Gastrocnemius medialis (tissue), 4 donors: ENCODE measurements around the gene CLDN16. TPM values are rescaled to one million over a fixed set of nuclear protein-coding genes. Genes with fewer than 3 reads are reported as not detected.

Experiments used
- ATAC-seq, 2 donors: fragments of 150-250 bp; one replicate each; pipeline ENCODE4 v1.9.1; 2016
- DNase-seq, 2 donors: peaks; one replicate each; pipeline ENCODE4 v3.0.0-alpha.2; 2019
- H3K27ac ChIP-seq, 4 donors: fragments of 200-600 bp; sonication (generic); 1 replicate in 1 of 4; 2 replicates in 3 of 4; pipeline ENCODE4 v1.5.1; 2016 to 2018; ENCODE audit warnings: mild to moderate bottlenecking in 2 of 4, moderate library complexity in 1 of 4
- H3K27me3 ChIP-seq, 3 donors: fragments of 200-600 bp; sonication (generic) in 2 of 3; 1 replicate in 1 of 3; 2 replicates in 2 of 3; pipeline versions ENCODE4 v1.5.1 to v1.6.0; 2016 to 2019; ENCODE audit warnings: mild to moderate bottlenecking in 1 of 3, moderate library complexity in 1 of 3
- H3K36me3 ChIP-seq, 2 donors: fragments of 200-600 bp; sonication (generic) in 1 of 2; one replicate each; pipeline ENCODE4 v1.5.1; 2017 to 2018
- H3K4me1 ChIP-seq, 2 donors: fragments of 200-600 bp; sonication (generic) in 1 of 2; one replicate each; pipeline ENCODE4 v1.5.1; 2016 to 2017; ENCODE audit warnings: mild to moderate bottlenecking in 2 of 2
- H3K4me3 ChIP-seq, 4 donors: fragments of 200-600 bp; sonication (generic) in 3 of 4; 1 replicate in 1 of 4; 2 replicates in 3 of 4; pipeline ENCODE4 v1.5.1; 2016 to 2019; ENCODE audit warnings: mild to moderate bottlenecking in 2 of 4
- H3K9me3 ChIP-seq, 3 donors: fragments of 200-600 bp; sonication (generic) in 2 of 3; 1 replicate in 1 of 3; 2 replicates in 2 of 3; pipeline ENCODE4 v1.5.1; 2016 to 2019
- CTCF ChIP-seq, 5 experiments: fragments of 450-650 bp in 3 of 5; fragments of 200-600 bp in 2 of 5; sonication (generic) in 2 of 5; IDR thresholded peaks in 4 of 5; conservative IDR thresholded peaks in 1 of 5; 1 replicate in 4 of 5; 2 replicates in 1 of 5; pipeline ENCODE4 v1.5.1; 2016 to 2019; ENCODE audit warnings: antibody characterized with exemption in 5 of 5, mild to moderate bottlenecking in 3 of 5, moderate library complexity in 3 of 5
- POLR2A ChIP-seq, 2 donors: fragments of 450-650 bp; IDR thresholded peaks; one replicate each; pipeline ENCODE4 v1.6.1; 2017; ENCODE audit warnings: antibody characterized with exemption in 2 of 2, mild to moderate bottlenecking in 2 of 2, moderate library complexity in 2 of 2
- in situ Hi-C, 4 donors: fragments of 200-750 bp; cut with MboI; loops; one replicate each; pipeline versions ENCODE4 v1.15.0 to v1.8.0; 2017; ENCODE audit warnings: low sequenced_read_pairs in 4 of 4
- intact Hi-C: fragments of 100-400 bp; cut with DNase I; formaldehyde crosslinking; loops from one replicate; pipeline ENCODE4 v1.15.1; 2023; ENCODE audit warnings: low total_unique reads
- total RNA-seq, 4 donors: library from RNA; depleted of rRNA; stranded (reverse); fragments of >200 nt; gene quantifications; one replicate each; pipeline versions ENCODE4 v1.1.0 to v1.2.3, GENCODE V29; 2016

CLDN16 gene
- total RNA-seq, 4 donors from 2014 or later, result not detected

- no peak for TF ChIP-seq CTCF (IDR thresholded peaks at IDR 0.05 in 4 of 5, conservative IDR thresholded peaks at IDR 0.05 in 1 of 5)
- no peak for TF ChIP-seq POLR2A (IDR thresholded peaks at IDR 0.05)
- Histone ChIP-seq H3K27ac (no peak overlapping the region), H3K4me1 (no peaks in the 10 kb centered on the region), H3K9me3 (no peaks in the 10 kb centered on the region), H3K36me3 (no peaks in the 10 kb centered on the region), H3K4me3 (no peak overlapping the region), H3K27me3 (no peaks in the 10 kb centered on the region)
- DNase-seq, result no peak
- no peak for ATAC-seq
- intact Hi-C loops, result no loop called here
- in situ Hi-C loops, result no loop called here
Observed at GRCh38 chr3:190446573-190447279, 58.8 kb downstream of the CLDN16 start.

- H3K4me3 ChIP-seq, result no peak overlapping the region
- no peaks in the 10 kb centered on the region for H3K4me1 ChIP-seq
- TF ChIP-seq CTCF (IDR thresholded peaks at IDR 0.05 in 4 of 5, conservative IDR thresholded peaks at IDR 0.05 in 1 of 5) (no peak), POLR2A (IDR thresholded peaks at IDR 0.05) (no peak)
- H3K27ac ChIP-seq, result no peak overlapping the region
- DNase-seq, result no peak
- H3K9me3 ChIP-seq, result no peaks in the 10 kb centered on the region
- in situ Hi-C loops, result no loop called here
- ATAC-seq, result no peak
- no peaks in the 10 kb centered on the region for H3K27me3 ChIP-seq
- intact Hi-C loops, result no loop called here
- no peaks in the 10 kb centered on the region for H3K36me3 ChIP-seq
Observed at GRCh38 chr3:190448256-190448655, 60.3 kb downstream of the CLDN16 start.

- Histone ChIP-seq H3K4me1 (no peaks in the 10 kb centered on the region), H3K27ac (no peak within 1 kb of the TSS), H3K9me3 (no peaks in the 10 kb centered on the region), H3K4me3 (no peak within 1 kb of the TSS), H3K36me3 (no peaks in the 10 kb centered on the region), H3K27me3 (no peaks in the 10 kb centered on the region)
- in situ Hi-C loops, result no loop called here
- intact Hi-C loops, result no loop called here
- no peak for TF ChIP-seq CTCF (IDR thresholded peaks at IDR 0.05 in 4 of 5, conservative IDR thresholded peaks at IDR 0.05 in 1 of 5)
- no peak for TF ChIP-seq POLR2A (IDR thresholded peaks at IDR 0.05)
- DNase-seq (no peak), ATAC-seq (no peak)
Observed at GRCh38 chr3:190449801-190450200, 61.8 kb downstream of the CLDN16 start, which contains the start of gene TMEM207. TMEM207 (minus strand) TSS chr3:190449901; CDS start chr3:190449809, 92 bp downstream.

GRCh38 chr3:190455828-190456227 is 67.9 kb downstream of the CLDN16 start:
- TF ChIP-seq CTCF (IDR thresholded peaks at IDR 0.05 in 4 of 5, conservative IDR thresholded peaks at IDR 0.05 in 1 of 5) (no peak), POLR2A (IDR thresholded peaks at IDR 0.05) (no peak)
- in situ Hi-C loops (no loop called here), intact Hi-C loops (no loop called here)
- DNase-seq, result no peak
- H3K9me3 ChIP-seq, result no peaks in the 10 kb centered on the region
- H3K36me3 ChIP-seq, result no peaks in the 10 kb centered on the region
- ATAC-seq, result no peak
- H3K4me3 ChIP-seq, result no peak overlapping the region
- H3K27ac ChIP-seq, result no peak overlapping the region
- H3K27me3 ChIP-seq, result no peaks in the 10 kb centered on the region
- no peaks in the 10 kb centered on the region for H3K4me1 ChIP-seq

GRCh38 chr3:190456770-190457169 is 68.8 kb downstream of the CLDN16 start:
- Histone ChIP-seq H3K36me3 (no peaks in the 10 kb centered on the region), H3K9me3 (no peaks in the 10 kb centered on the region), H3K27ac (no peak overlapping the region), H3K4me1 (no peaks in the 10 kb centered on the region), H3K27me3 (no peaks in the 10 kb centered on the region), H3K4me3 (no peak overlapping the region)
- intact Hi-C loops, result no loop called here
- TF ChIP-seq POLR2A (IDR thresholded peaks at IDR 0.05), result no peak
- no peak for TF ChIP-seq CTCF (IDR thresholded peaks at IDR 0.05 in 4 of 5, conservative IDR thresholded peaks at IDR 0.05 in 1 of 5)
- in situ Hi-C loops, result no loop called here
- DNase-seq, result no peak
- no peak for ATAC-seq
